Gastroesophageal sphincter (tissue), 4 donors: ENCODE results near the gene GIPC1. TPM values are rescaled to one million over a fixed set of nuclear protein-coding genes. Genes with fewer than 3 reads are reported as not detected.

Source experiments
- ATAC-seq: fragments of 150-250 bp; one replicate; pipeline ENCODE4 v1.9.1; 2016; ENCODE audit warnings: mild to moderate bottlenecking, moderate library complexity
- H3K27ac ChIP-seq, 4 donors: fragments of 200-600 bp; sonication (generic) in 3 of 4; 1 replicate in 3 of 4; 2 replicates in 1 of 4; pipeline ENCODE4 v1.5.1; 2016 to 2019
- H3K27me3 ChIP-seq: fragments of 200-600 bp; sonication (generic); one replicate; pipeline ENCODE4 v1.5.1; 2019
- H3K36me3 ChIP-seq, 2 donors: fragments of 200-600 bp; sonication (generic); one replicate each; pipeline ENCODE4 v1.5.1; 2019; ENCODE audit warnings: control low read depth in 1 of 2
- H3K4me1 ChIP-seq, 3 donors: fragments of 200-600 bp; sonication (generic); 1 replicate in 2 of 3; 2 replicates in 1 of 3; pipeline ENCODE4 v1.5.1; 2016 to 2019; ENCODE audit warnings: control low read depth in 2 of 3
- H3K4me3 ChIP-seq, 2 donors: fragments of 200-600 bp; sonication (generic); one replicate each; pipeline ENCODE4 v1.5.1; 2019; ENCODE audit warnings: mild to moderate bottlenecking in 1 of 2, moderate library complexity in 1 of 2
- H3K9me3 ChIP-seq, 3 donors: fragments of 200-600 bp; sonication (generic); one replicate each; pipeline ENCODE4 v1.5.1; 2017 to 2019; ENCODE audit warnings: control low read depth in 2 of 3
- EP300 ChIP-seq: sonication (generic); formaldehyde crosslinking; IDR thresholded peaks from one replicate; pipeline ENCODE4 v1.6.1; 2017; ENCODE audit warnings: antibody characterized with exemption, mild to moderate bottlenecking
- POLR2A ChIP-seq, 2 donors: fragments of 450-650 bp; IDR thresholded peaks; one replicate each; pipeline ENCODE4 v1.6.1; 2017; ENCODE audit warnings: antibody characterized with exemption in 2 of 2, mild to moderate bottlenecking in 2 of 2, moderate library complexity in 1 of 2
- POLR2AphosphoS5 ChIP-seq: sonication (generic); formaldehyde crosslinking; IDR thresholded peaks from one replicate; pipeline ENCODE4 v1.6.1; 2017; ENCODE audit warnings: antibody characterized with exemption
- WGBS, 2 donors: methylation state at CpG; one replicate each; pipeline ENCODE4 v1.1.5; 2018; ENCODE audit warnings: low coverage in 1 of 2; 5-methylcytosine and 5-hydroxymethylcytosine counted together
- total RNA-seq, 4 donors: library from RNA; depleted of rRNA; stranded (reverse); fragments of >200 nt; gene quantifications; one replicate each; pipeline ENCODE4 v1.1.0, GENCODE V29; 2016
- TF ChIP-seq, protein P1 (sequence below), 4 experiments: fragments of 200-600 bp in 2 of 4; fragments of 450-650 bp in 2 of 4; sonication (generic) in 1 of 4; IDR thresholded peaks; one replicate each; pipeline ENCODE4 v1.5.1; 2017 to 2019; ENCODE audit warnings: antibody characterized with exemption in 4 of 4, mild to moderate bottlenecking in 2 of 4, moderate library complexity in 2 of 4

GIPC1 gene
- total RNA-seq, 4 donors from 2014 or later = 63.8 to 115 (median 78.3) TPM

- no peak for ATAC-seq
- TF ChIP-seq EP300 (no peak), POLR2A (IDR thresholded peaks at IDR 0.05) (no peak), POLR2AphosphoS5 (no peak)
- TF ChIP-seq, protein P1, sequence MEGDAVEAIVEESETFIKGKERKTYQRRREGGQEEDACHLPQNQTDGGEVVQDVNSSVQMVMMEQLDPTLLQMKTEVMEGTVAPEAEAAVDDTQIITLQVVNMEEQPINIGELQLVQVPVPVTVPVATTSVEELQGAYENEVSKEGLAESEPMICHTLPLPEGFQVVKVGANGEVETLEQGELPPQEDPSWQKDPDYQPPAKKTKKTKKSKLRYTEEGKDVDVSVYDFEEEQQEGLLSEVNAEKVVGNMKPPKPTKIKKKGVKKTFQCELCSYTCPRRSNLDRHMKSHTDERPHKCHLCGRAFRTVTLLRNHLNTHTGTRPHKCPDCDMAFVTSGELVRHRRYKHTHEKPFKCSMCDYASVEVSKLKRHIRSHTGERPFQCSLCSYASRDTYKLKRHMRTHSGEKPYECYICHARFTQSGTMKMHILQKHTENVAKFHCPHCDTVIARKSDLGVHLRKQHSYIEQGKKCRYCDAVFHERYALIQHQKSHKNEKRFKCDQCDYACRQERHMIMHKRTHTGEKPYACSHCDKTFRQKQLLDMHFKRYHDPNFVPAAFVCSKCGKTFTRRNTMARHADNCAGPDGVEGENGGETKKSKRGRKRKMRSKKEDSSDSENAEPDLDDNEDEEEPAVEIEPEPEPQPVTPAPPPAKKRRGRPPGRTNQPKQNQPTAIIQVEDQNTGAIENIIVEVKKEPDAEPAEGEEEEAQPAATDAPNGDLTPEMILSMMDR (IDR thresholded peaks at IDR 0.05) = no peak
- Histone ChIP-seq H3K27me3 (no peaks in the 10 kb centered on the region), H3K27ac (peak overlapping the region in 3 of 4 donors; percentile 84 to 88 (median 87)), H3K9me3 (no peaks in the 10 kb centered on the region), H3K4me1 (peaks cover 0 to 55% (median 15%) of the 10 kb centered on the region in 3 donors), H3K36me3 (peaks cover 0 to 32% of the 10 kb centered on the region in 2 donors), H3K4me3 (peak overlapping the region in 1 of 2 donors; percentile 96)
- 63 to 84% methylated on average over 3 of the region's 4 CpGs for WGBS, 2 donors
Observed at GRCh38 chr19:14494411-14494810, 1.5 kb downstream of the GIPC1 start.

- H3K4me3 ChIP-seq = no peak overlapping the region
- H3K27me3 ChIP-seq = no peaks in the 10 kb centered on the region
- no peak overlapping the region for H3K27ac ChIP-seq
- H3K4me1 ChIP-seq = peaks cover 0 to 49% (median 15%) of the 10 kb centered on the region in 3 donors
- no peaks in the 10 kb centered on the region for H3K9me3 ChIP-seq
- 56 to 88% methylated on average over 1 to 5 of the region's 5 CpGs for WGBS, 2 donors
- ATAC-seq = no peak
- peaks cover 0 to 48% of the 10 kb centered on the region in 2 donors for H3K36me3 ChIP-seq
- TF ChIP-seq, protein P1 (IDR thresholded peaks at IDR 0.05) = no peak
Observed at GRCh38 chr19:14492756-14493337, 3.1 kb downstream of the GIPC1 start.

- Histone ChIP-seq H3K36me3 (peaks cover 0 to 90% of the 10 kb centered on the region in 2 donors), H3K9me3 (no peaks in the 10 kb centered on the region), H3K27me3 (no peaks in the 10 kb centered on the region), H3K4me1 (peaks cover 0 to 2% (median 0%) of the 10 kb centered on the region in 3 donors), H3K4me3 (no peak overlapping the region), H3K27ac (no peak overlapping the region)
- TF ChIP-seq POLR2AphosphoS5 (no peak), EP300 (no peak), POLR2A (IDR thresholded peaks at IDR 0.05) (no peak)
- TF ChIP-seq, protein P1 (IDR thresholded peaks at IDR 0.05) = no peak
- WGBS, 2 donors = 84% methylated on average over 4 to 5 of the region's 16 CpGs
- ATAC-seq = no peak
Observed at GRCh38 chr19:14487370-14488125, 8.4 kb downstream of the GIPC1 start.

DNA sequence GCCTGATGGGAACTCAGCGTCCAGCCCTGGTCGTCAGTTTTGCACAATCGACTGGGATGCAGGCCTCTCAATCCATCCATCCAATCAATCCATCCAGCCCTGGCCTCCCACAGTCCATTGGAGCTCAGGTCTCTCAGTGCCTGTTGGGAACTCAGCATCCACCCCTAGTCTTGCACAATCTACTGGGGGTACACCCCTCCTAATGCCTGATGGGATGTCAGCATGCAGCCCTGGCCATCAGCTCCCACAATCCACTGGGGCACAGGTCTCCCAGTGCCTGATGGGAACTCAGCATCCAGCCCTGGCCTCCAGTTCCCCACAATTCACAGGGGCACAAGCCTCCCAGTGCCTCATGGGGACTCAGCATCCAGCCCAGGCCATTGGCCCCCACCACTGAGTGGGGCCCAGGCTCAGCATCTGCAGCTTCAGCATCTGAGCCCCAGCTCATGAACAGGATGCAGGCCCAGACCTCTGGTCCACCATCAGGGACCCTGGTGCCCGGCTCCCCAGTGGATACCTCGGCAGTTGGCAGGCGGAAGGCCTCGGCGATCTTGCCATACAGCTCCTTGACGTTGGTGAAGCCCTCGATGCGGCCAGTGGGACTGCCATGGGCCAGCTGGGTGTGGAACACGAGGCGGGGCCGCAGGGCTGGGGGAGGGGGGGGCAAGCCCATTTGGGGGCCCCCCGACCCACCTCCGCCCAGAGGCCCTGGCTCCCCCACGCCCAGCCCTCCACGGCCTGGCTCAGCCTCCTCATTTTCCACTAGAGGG is 13.6 kb downstream of the GIPC1 start:
- TF ChIP-seq POLR2A (IDR thresholded peaks at IDR 0.05) (no peak), POLR2AphosphoS5 (no peak), EP300 (no peak)
- TF ChIP-seq, protein P1 (IDR thresholded peaks at IDR 0.05) = no peak
- Histone ChIP-seq H3K4me1 (peaks cover 0 to 21% (median 2%) of the 10 kb centered on the region in 3 donors), H3K36me3 (peaks cover 0 to 89% of the 10 kb centered on the region in 2 donors), H3K9me3 (no peaks in the 10 kb centered on the region), H3K4me3 (no peak overlapping the region), H3K27ac (no peak overlapping the region), H3K27me3 (no peaks in the 10 kb centered on the region)
- no peak for ATAC-seq
- WGBS, 2 donors = 78% methylated on average over 3 of the region's 18 CpGs; no CpG with 5 or more reads in 1 of the 2 donors
